CD4-positive, alpha-beta T cell treated with Interleukin-1 beta for 1 hour (primary cell): Measurements from ENCODE around the gene ELMO1.

Experiments
- DNase-seq, 2 donors: peaks; one replicate each; pipeline ENCODE4 v3.0.0-alpha.2; 2020 to 2022

Gene ELMO1

DNA sequence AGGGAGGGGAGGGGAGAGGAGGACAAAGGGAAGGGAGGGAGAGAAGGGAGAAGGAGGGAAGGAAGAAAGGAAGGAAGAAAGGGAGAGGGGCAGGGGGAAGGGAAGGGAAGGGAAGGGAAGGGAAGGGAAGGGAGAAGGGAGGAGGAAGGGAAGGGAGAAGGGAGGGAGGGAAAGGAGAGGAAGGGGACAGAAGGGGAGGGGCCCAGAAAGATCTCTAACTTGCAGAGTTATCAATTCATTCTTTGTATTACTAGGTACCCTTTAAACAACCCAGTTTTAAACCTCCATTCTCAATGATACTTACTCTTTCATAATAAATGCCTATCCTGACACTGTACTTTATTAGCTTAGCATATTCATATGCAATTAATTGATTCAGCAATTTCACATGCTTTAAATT is 192.0 kb downstream of the ELMO1 start:
- DNase-seq: no peak

DNA sequence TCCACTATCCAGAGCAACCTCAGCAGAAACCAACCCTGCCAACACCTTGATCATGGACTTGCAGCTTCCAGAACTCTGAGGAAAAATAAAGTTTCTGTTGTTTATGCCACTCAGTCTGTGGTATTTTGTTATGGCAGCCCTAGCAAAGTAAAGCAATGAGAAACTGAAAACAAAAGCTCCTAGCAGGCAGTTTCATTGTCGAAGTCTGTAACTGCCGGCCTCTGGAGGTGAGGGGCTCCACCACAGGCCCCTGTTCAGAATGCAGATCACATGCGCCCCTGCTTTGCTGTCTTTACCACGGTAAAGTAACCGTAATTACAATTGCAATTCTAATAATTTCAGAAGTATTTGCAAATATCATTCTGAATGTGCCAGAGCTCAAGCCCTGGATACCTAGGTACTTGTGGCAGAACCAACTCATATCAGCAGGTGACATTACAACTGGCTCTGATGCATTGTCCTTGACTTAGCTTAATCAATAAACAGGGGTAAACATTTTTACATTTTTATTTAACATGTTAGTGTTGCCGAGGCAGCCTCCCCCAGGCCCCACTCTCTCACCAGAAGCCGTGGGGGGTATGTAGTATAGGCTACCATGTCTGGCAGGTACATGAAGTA is 193.2 kb downstream of the ELMO1 start:
- no peak for DNase-seq

- DNase-seq: no peak
These were observed 197.4 kb downstream of the ELMO1 start for GRCh38 chr7:37251222-37251621.

DNA sequence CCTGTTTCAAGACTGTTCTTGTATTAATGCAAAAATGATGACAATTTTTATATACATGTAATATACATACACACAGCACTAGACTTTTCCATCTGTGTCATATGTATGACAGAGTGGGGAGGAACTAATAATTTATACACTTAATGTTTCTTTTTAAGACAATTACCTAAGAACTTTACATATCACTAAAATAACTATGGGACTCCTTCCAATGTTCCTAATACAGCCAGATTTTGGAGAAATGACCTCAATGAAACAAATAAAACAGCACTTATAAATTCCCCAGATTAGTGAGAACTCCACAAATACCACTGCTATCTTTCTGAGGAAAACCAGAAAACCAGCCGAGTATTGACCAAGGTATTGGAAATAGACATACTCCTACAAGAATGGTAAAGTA is 199.4 kb downstream of the ELMO1 start:
- no peak for DNase-seq

- DNase-seq: no peak
These were observed 200.2 kb downstream of the ELMO1 start for GRCh38 chr7:37248396-37248861.

DNA sequence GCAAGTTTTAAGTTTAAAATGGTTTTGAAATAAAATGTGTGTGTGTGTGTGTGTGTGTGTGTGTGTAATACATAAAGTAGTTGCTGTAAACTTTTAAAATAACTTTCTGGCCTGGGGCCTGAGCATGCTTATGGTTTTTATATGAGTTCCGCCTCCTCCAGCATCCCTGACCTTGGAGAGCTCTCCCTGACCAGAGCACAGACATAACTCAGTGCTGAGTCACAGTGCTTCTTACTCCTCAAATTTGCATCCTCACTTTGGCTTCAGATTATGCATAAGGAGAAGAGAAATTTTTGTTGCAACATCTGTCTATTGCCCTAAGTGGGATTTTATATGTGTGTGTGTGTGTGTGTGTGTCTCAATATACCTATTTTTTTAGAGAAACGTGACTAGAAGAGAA is 200.8 kb downstream of the ELMO1 start:
- peak in 1 of 2 donors; percentile 22 for DNase-seq

GRCh38 chr7:37245590-37245989 is 203.1 kb downstream of the ELMO1 start:
- DNase-seq: no peak

- DNase-seq: no peak
These were observed 211.8 kb downstream of the ELMO1 start for GRCh38 chr7:37236906-37237305.

DNA sequence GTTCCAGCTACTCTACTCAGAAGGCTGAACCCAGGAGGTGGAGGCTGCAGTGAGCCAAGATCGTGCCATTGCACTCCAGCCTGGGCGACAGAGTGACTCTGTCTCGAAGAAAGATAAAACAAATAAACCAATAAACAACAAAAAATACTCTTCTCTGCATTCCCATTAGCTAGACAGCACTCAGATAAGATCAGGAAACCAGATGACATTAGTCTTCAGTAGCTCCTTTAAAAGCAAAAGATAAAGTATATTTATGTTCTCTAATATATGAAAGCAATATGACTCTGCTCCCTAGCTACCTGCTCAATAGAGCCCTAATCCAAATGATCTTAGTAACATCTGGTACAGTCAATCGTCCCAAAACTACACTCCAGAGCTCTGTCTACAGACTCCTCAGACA is 212.9 kb downstream of the ELMO1 start:
- DNase-seq: no peak

GRCh38 chr7:37234928-37235327 is 213.7 kb downstream of the ELMO1 start:
- peak in 1 of 2 donors; percentile 35 for DNase-seq

DNA sequence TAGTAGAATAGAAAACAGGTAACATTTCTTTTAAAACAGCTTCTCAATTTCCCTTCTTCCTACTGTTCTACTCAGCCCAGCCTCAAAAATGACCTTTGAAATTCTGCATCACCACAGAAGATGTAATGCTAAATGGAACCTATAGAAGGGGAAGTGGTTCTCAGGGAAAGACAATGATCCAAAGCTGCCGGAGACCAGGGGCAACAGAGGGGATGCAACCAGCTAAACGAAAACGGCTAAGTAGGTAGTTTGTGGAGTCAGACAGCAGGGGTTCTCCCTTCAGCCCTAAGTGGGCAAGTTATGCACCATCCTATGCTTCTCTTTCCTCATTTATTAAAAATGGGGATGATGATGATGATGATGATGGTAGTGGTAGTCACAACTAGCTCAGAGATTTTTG is 214.3 kb downstream of the ELMO1 start:
- no peak for DNase-seq

GRCh38 chr7:37231613-37232012 is 217.1 kb downstream of the ELMO1 start:
- no peak for DNase-seq

GRCh38 chr7:37230221-37230620 is 218.4 kb downstream of the ELMO1 start:
- DNase-seq: no peak

GRCh38 chr7:37229381-37229780 is 219.3 kb downstream of the ELMO1 start:
- DNase-seq: no peak

GRCh38 chr7:37225285-37225969 is 223.2 kb downstream of the ELMO1 start:
- no peak for DNase-seq

GRCh38 chr7:37224746-37225145 is 223.9 kb downstream of the ELMO1 start:
- DNase-seq: no peak

- DNase-seq: no peak
These were observed 228.0 kb downstream of the ELMO1 start for GRCh38 chr7:37220664-37221063.

DNA sequence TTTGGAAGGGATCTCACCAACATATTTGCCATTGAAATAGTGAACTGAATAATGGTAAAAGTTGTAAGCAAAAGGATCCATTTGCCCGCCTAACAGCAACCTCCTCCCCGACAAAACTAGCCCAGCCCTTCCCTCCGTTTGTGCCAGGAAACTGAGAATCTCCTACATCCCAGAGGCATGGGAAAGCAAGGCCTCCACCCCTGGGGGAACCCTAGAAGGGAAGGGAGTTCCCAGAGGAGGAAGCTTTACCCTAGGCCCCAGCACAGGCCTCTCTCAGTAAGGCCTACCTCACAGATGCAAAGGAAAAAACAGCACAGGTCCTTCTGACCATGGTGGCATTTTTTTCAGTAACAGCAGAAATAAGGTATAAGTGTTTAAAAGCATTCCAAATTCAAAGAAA is 229.7 kb downstream of the ELMO1 start:
- no peak for DNase-seq

DNA sequence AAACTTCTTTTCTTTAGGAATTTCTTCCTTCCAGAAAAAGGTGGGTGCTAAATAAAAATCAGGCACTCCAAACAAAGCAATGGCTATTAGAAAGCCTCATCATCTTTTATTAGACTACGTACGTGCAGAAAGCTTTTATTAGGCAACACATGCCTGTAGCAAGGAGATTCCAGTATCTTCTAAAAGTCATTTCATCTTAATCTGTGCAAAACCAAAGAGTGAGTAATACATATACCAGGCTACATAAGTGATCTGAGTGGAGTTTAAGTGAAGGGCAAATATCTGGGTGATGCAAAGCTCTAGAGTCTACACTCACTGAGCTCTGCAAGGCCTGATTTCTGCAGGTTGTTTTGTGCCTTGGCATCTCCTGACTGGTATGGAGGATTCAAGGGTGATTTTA is 231.7 kb downstream of the ELMO1 start:
- DNase-seq: no peak

GRCh38 chr7:37216156-37216852 is 232.4 kb downstream of the ELMO1 start:
- no peak for DNase-seq

DNA sequence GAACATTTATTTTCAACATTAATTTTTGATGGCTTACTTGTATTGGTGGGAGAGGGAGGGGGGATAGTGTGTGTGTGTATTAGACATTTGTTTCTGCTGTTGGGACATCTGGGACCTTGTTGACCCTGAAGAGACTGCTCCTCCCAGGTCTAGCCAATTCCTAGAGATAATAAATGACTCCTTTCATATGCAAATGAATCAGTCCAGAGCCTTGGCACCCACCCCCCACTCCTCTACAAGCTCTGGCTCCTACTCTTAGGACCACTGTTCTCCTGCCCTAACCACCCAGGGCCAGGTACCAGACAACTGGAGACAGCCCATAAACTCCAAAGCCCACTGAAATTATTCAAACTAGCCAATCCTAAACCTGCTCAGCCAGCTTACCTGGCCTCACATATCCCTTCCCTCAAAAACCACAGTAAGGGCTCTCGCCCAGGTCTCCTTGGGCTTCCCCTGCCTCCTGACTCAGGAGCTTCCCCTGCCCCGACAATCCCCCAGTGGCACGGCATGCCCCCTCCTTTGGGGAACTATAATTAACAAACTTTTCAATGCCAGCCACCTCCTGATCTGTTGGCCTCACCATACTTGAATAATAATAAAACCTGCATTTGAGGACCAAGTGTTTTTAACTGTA is 233.3 kb downstream of the ELMO1 start:
- no peak for DNase-seq

GRCh38 chr7:37212556-37212955 is 236.1 kb downstream of the ELMO1 start:
- no peak for DNase-seq

DNA sequence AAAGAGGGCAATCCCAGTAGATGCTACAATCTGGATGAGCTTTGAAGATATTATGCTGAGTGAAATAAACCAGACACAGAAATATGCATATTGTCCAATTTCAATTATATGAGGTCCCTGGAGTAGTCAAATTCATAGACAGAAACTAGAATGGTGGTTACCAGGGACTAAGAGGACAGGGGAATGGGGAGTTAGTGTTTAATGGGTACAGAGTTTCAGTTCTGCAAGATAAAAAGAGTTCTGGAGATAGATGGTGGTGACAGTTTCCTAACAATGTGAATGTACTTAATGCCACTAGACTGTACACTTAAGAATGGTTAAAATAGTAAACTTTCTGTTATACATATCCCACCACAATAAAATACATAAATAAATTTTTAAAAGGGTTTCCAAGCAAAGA is 236.6 kb downstream of the ELMO1 start:
- no peak for DNase-seq
